Astrocyte (in vitro differentiated cells and primary cell): ENCODE data around the gene ALK.

Source experiments
- EZH2 ChIP-seq: IDR thresholded peaks from 2 replicates; pipeline ENCODE4 v1.6.1; 2012; ENCODE audit warnings: mild to moderate bottlenecking, low read length, inconsistent platforms; ENCODE audit not compliant: insufficient read depth
- TF ChIP-seq, protein P1 (sequence below): IDR thresholded peaks from 2 replicates; pipeline ENCODE4 v1.5.1; 2011; ENCODE audit warnings: low read depth, mild to moderate bottlenecking, inconsistent platforms, low read length, moderate library complexity; ENCODE audit not compliant: insufficient read depth

DNA sequence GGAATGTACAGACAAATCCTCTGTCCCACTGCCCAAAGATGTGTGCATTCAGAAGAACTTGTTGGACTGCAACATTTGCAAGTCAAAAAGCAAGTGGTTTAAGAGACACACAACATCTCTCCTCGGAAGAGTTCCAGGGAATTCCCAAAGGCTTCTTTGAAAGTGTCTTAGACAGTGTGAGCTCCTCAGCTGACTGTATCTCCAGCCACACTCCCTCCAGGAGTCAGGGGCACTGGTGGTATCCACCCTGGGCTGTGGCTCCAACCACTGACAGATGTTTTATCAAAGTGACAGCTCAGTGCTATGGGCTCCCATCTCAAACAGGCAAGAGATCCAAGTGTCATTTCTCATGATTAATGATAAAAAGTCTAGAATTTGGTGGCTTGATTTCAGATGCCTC, 48.5 kb downstream of the ALK start:
- TF ChIP-seq, protein P1, sequence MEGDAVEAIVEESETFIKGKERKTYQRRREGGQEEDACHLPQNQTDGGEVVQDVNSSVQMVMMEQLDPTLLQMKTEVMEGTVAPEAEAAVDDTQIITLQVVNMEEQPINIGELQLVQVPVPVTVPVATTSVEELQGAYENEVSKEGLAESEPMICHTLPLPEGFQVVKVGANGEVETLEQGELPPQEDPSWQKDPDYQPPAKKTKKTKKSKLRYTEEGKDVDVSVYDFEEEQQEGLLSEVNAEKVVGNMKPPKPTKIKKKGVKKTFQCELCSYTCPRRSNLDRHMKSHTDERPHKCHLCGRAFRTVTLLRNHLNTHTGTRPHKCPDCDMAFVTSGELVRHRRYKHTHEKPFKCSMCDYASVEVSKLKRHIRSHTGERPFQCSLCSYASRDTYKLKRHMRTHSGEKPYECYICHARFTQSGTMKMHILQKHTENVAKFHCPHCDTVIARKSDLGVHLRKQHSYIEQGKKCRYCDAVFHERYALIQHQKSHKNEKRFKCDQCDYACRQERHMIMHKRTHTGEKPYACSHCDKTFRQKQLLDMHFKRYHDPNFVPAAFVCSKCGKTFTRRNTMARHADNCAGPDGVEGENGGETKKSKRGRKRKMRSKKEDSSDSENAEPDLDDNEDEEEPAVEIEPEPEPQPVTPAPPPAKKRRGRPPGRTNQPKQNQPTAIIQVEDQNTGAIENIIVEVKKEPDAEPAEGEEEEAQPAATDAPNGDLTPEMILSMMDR = no peak
- TF ChIP-seq EZH2 = no peak
